Measurements from ENCODE around the gene MT1X. TPM values are rescaled to one million over a fixed set of nuclear protein-coding genes. Genes with fewer than 3 reads are reported as not detected.

Gene MT1X
- polyA plus RNA-seq, 1 donor (not counting 4 experiments of a cell fraction or from before 2014, with no cell fraction given), result 58.3 TPM

DNA sequence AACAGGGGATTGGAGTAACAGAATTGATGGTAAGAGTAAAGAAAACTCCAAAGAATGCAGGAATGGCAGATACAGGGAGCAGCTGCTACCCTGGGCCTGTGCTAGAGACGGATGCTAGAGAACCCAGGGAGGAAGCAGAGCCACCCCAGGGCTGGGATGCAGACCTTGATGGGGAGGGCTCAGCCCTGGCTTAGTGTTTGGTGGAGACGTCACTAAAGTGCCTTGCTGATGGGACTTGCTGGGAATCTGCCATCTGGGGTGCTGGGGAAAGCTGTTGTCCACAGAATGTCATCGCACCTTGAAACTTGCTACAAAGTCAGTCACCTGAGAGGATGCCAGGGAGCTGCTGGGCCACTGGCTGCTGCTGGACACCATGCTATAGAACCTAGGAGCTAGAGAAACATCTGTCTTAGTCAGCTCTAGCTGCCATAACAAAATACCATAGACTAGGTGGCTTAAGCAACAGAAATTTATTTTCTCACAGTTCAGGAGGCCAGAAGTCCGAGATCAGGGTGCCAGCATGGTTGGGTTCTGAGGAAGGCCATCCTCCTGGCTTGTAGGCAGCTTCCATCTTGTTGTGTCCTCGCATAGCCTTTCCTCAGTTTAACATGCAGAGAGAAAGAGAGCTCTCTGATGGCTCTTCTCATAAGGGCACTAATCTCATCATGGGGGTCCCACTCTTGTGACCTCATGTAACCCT is 15.3 kb downstream of the MT1X start:
- dilution Hi-C loops (cut with MboI; ENCODE audit: extremely low pct_ligation_motif_present, low sequenced_read_pairs), result no loop called here
- Histone ChIP-seq H3K27ac (ENCODE audit: control insufficient read depth, insufficient read depth, low read length) (no peak overlapping the region), H3K9me1 (ENCODE audit: control insufficient read depth, extremely low read depth, insufficient read depth, low read length) (no peaks in the 10 kb centered on the region), H3K9ac (ENCODE audit: control insufficient read depth, extremely low read depth, insufficient read depth, low read length) (no peak overlapping the region), H3K27me3 (ENCODE audit: control insufficient read depth, extremely low read depth, insufficient read depth, low read length) (no peaks in the 10 kb centered on the region), H3K9me3 (ENCODE audit: control insufficient read depth, low read depth, low read length) (no peaks in the 10 kb centered on the region), H4K20me1 (ENCODE audit: control insufficient read depth, extremely low read depth, insufficient read depth, low read length) (no peaks in the 10 kb centered on the region), H2AFZ (ENCODE audit: control insufficient read depth, low read length) (no peak overlapping the region), H3K4me3 (ENCODE audit: control insufficient read depth in 2 of 3, extremely low read depth in 1 of 3, insufficient read depth in 2 of 3, low read depth in 1 of 3, low read length in 3 of 3) (no peak overlapping the region), H3K4me1 (ENCODE audit: control insufficient read depth, extremely low read depth, insufficient read depth, low read length) (peaks cover 5% of the 10 kb centered on the region), H3K4me2 (ENCODE audit: control insufficient read depth, extremely low read depth, insufficient read depth, low read depth, low read length) (no peak overlapping the region), H3K36me3 (ENCODE audit: control insufficient read depth in 2 of 2, extremely low read depth in 1 of 2, insufficient read depth in 2 of 2, low read length in 2 of 2) (no peaks in the 10 kb centered on the region), H3K79me2 (ENCODE audit: control insufficient read depth, insufficient read depth, low read length) (no peaks in the 10 kb centered on the region)
- no peak for DNase-seq (ENCODE audit: low read depth, low spot score)
- TF ChIP-seq EZH2 (IDR thresholded peaks at IDR 0.05; ENCODE audit: low read length), result no peak
- TF ChIP-seq, protein P1, sequence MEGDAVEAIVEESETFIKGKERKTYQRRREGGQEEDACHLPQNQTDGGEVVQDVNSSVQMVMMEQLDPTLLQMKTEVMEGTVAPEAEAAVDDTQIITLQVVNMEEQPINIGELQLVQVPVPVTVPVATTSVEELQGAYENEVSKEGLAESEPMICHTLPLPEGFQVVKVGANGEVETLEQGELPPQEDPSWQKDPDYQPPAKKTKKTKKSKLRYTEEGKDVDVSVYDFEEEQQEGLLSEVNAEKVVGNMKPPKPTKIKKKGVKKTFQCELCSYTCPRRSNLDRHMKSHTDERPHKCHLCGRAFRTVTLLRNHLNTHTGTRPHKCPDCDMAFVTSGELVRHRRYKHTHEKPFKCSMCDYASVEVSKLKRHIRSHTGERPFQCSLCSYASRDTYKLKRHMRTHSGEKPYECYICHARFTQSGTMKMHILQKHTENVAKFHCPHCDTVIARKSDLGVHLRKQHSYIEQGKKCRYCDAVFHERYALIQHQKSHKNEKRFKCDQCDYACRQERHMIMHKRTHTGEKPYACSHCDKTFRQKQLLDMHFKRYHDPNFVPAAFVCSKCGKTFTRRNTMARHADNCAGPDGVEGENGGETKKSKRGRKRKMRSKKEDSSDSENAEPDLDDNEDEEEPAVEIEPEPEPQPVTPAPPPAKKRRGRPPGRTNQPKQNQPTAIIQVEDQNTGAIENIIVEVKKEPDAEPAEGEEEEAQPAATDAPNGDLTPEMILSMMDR (optimal IDR thresholded peaks at IDR 0.05 in 1 of 3, IDR thresholded peaks at IDR 0.05 in 1 of 3, conservative IDR thresholded peaks at IDR 0.05 in 1 of 3; ENCODE audit: extremely low read depth in 1 of 3, insufficient read depth in 2 of 3, low read length in 3 of 3), result no peak
- FAIRE-seq, result no peak

DNA sequence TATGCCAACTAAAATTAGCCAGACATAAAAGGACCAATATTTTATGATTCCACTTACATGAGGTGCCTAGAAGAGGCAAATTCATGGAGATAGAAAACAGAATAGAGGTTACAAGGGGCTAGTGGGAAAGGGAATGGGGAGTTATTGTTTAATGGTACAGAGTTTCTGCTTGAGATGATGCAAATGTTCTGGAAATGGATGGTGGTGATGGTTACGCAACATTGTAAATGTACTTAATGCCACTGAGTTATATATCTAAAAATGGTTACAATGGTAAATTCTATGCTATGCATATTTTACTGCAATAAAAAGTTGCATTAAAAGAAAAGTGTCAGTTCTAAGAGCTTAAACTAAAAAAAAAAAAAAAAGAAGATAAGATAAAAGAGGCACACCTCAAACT is 17.9 kb downstream of the MT1X start:
- H3K9me1 ChIP-seq (ENCODE audit: control insufficient read depth, extremely low read depth, insufficient read depth, low read length), result no peaks in the 10 kb centered on the region
- TF ChIP-seq, protein P1 (optimal IDR thresholded peaks at IDR 0.05 in 1 of 3, IDR thresholded peaks at IDR 0.05 in 1 of 3, conservative IDR thresholded peaks at IDR 0.05 in 1 of 3; ENCODE audit: extremely low read depth in 1 of 3, insufficient read depth in 2 of 3, low read length in 3 of 3), result no peak
- TF ChIP-seq EZH2 (IDR thresholded peaks at IDR 0.05; ENCODE audit: low read length), result no peak
- no peak overlapping the region for H2AFZ ChIP-seq (ENCODE audit: control insufficient read depth, low read length)
- no peaks in the 10 kb centered on the region for H3K79me2 ChIP-seq (ENCODE audit: control insufficient read depth, insufficient read depth, low read length)
- no peaks in the 10 kb centered on the region for H3K27me3 ChIP-seq (ENCODE audit: control insufficient read depth, extremely low read depth, insufficient read depth, low read length)
- H3K9me3 ChIP-seq (ENCODE audit: control insufficient read depth, low read depth, low read length), result no peaks in the 10 kb centered on the region
- H3K4me1 ChIP-seq (ENCODE audit: control insufficient read depth, extremely low read depth, insufficient read depth, low read length), result no peaks in the 10 kb centered on the region
- FAIRE-seq (no peak), DNase-seq (ENCODE audit: low read depth, low spot score) (no peak)
- no peak overlapping the region for H3K4me3 ChIP-seq (ENCODE audit: control insufficient read depth in 2 of 3, extremely low read depth in 1 of 3, insufficient read depth in 2 of 3, low read depth in 1 of 3, low read length in 3 of 3)
- no peak overlapping the region for H3K9ac ChIP-seq (ENCODE audit: control insufficient read depth, extremely low read depth, insufficient read depth, low read length)
- no peaks in the 10 kb centered on the region for H4K20me1 ChIP-seq (ENCODE audit: control insufficient read depth, extremely low read depth, insufficient read depth, low read length)
- dilution Hi-C loops (cut with MboI; ENCODE audit: extremely low pct_ligation_motif_present, low sequenced_read_pairs), result no loop called here
- no peaks in the 10 kb centered on the region for H3K36me3 ChIP-seq (ENCODE audit: control insufficient read depth in 2 of 2, extremely low read depth in 1 of 2, insufficient read depth in 2 of 2, low read length in 2 of 2)
- no peak overlapping the region for H3K4me2 ChIP-seq (ENCODE audit: control insufficient read depth, extremely low read depth, insufficient read depth, low read depth, low read length)
- no peak overlapping the region for H3K27ac ChIP-seq (ENCODE audit: control insufficient read depth, insufficient read depth, low read length)
